A673 (cell line): Measurements from ENCODE around the gene DNAJC4. TPM values are rescaled to one million over a fixed set of nuclear protein-coding genes. Genes with fewer than 3 reads are reported as not detected.
A peak's percentile ranks its signal among the peaks of the same experiment; 100 is the strongest.

Experiments
- BruUV-seq: library from RNA; stranded (reverse); fragments of 400-500 nt; replicated peaks from 2 replicates; lab custom pipeline; 2021; lab: Mats Ljungman, UMichigan
- CTCF ChIA-PET: fragments of 300-600 bp; sonication (Branson Sonifier 250); formaldehyde crosslinking; loops from one replicate; lab custom pipeline; 2022; ENCODE audit warnings: antibody characterized with exemption; lab: Charles Lee
- POLR2A ChIA-PET: fragments of 300-600 bp; sonication (Branson Sonifier 250); formaldehyde crosslinking; loops from one replicate; lab custom pipeline; 2022; ENCODE audit warnings: antibody characterized with exemption; ENCODE audit not compliant: low non-redundant PET; lab: Charles Lee
- DNase-seq: peaks from one replicate; pipeline ENCODE4 v3.0.0-alpha.2; 2015; ENCODE audit warnings: low spot score
- H3K27ac ChIP-seq: fragments of 200-600 bp; sonication (generic); 2 replicates; pipeline ENCODE4 v1.5.1; 2016; ENCODE audit warnings: mixed run types, low read depth, mild to moderate bottlenecking, mixed read lengths, antibody characterized with exemption, low read length; ENCODE audit not compliant: poor library complexity, severe bottlenecking
- H3K27me3 ChIP-seq: fragments of 200-600 bp; sonication (generic); replicated peaks from 2 replicates; pipeline ENCODE4 v1.6.1; 2017; ENCODE audit warnings: mixed run types, low read depth, mild to moderate bottlenecking, mixed read lengths, antibody characterized with exemption, low read length; ENCODE audit not compliant: insufficient read depth, poor library complexity
- H3K36me3 ChIP-seq: fragments of 200-600 bp; sonication (generic); 2 replicates; pipeline ENCODE4 v1.6.1; 2016; ENCODE audit warnings: mixed run types, mild to moderate bottlenecking, mixed read lengths, antibody characterized with exemption, low read length; ENCODE audit not compliant: insufficient read depth, poor library complexity, severe bottlenecking
- H3K4me1 ChIP-seq: fragments of 200-600 bp; sonication (generic); 2 replicates; pipeline ENCODE4 v1.6.1; 2017; ENCODE audit warnings: mixed run types, mild to moderate bottlenecking, mixed read lengths, antibody characterized with exemption, low read length; ENCODE audit not compliant: insufficient read depth, poor library complexity, severe bottlenecking
- H3K4me3 ChIP-seq: fragments of 200-600 bp; sonication (generic); 2 replicates; pipeline ENCODE4 v1.5.1; 2016; ENCODE audit warnings: low read depth, mixed run types, mild to moderate bottlenecking, mixed read lengths, low read length; ENCODE audit not compliant: poor library complexity, severe bottlenecking
- H3K9me3 ChIP-seq: fragments of 200-600 bp; sonication (generic); 2 replicates; pipeline ENCODE4 v1.6.1; 2016; ENCODE audit warnings: mixed run types, low read depth, mild to moderate bottlenecking, mixed read lengths, antibody characterized with exemption, low read length; ENCODE audit not compliant: poor library complexity, severe bottlenecking
- EZH2 ChIP-seq: fragments of 200-600 bp; sonication (generic); IDR thresholded peaks from 2 replicates; pipeline ENCODE4 v1.6.1; 2017; ENCODE audit warnings: borderline replicate concordance, low read depth, mild to moderate bottlenecking, mixed read lengths, antibody characterized with exemption, low read length; ENCODE audit not compliant: poor library complexity, severe bottlenecking
- intact Hi-C: fragments of 100-400 bp; cut with micrococcal nuclease; formaldehyde crosslinking; loops from one replicate; pipeline ENCODE4 v1.10.0; 2022; ENCODE audit not compliant: unreplicated experiment
- total RNA-seq: library from RNA; stranded (reverse); gene quantifications from 2 replicates; pipeline ENCODE4 v1.2.3, GENCODE V29; 2021
- TF ChIP-seq, protein P1 (sequence below): fragments of 300-800, 200-600 bp; sonication (generic); conservative IDR thresholded peaks from 2 replicates; pipeline ENCODE4 v1.5.1; 2017; ENCODE audit warnings: low read depth, mild to moderate bottlenecking, antibody characterized with exemption, low read length, moderate library complexity, mixed read lengths

The DNAJC4 gene
- total RNA-seq, 1 experiment from 2014 or later = 20.2 TPM

DNA sequence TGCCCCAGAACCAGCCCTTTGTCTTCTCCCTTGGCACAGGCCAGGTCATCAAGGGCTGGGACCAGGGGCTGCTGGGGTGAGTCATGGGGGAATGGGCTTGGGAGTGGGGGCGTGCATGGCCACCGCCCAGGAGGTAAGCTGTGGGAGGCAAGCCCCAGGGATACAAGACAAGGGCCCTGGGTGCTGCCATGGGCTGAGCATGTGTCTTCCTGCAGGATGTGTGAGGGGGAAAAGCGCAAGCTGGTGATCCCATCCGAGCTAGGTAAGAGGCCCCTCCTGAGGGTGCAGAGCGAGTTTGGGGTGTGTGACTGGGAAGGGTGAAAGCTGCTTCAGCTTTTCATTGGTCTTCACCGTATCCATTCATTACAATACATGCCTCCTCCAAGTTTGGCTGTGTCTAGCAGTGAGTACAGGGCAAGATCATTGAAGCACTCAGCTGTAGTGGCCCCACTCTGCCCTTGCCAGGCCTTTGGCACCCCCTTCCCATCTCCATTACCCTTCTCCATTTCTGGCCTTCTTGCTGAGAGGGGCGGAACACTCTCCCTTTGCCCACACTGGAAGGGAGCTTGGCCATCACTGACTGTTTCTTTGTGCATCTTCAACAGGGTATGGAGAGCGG, 13.0 kb downstream of the DNAJC4 start:
- H3K36me3 ChIP-seq = peaks cover 16% of the 10 kb centered on the region
- no peaks in the 10 kb centered on the region for H3K9me3 ChIP-seq
- no peak for DNase-seq
- H3K4me3 ChIP-seq = no peak overlapping the region
- H3K4me1 ChIP-seq = peaks cover 16% of the 10 kb centered on the region
- ChIA-PET POLR2A (interaction anchor here (0.6 kb wide), 1 partner anchor 520 kb away, joined by 5 read pairs; no protein-coding TSS in a partner anchor), CTCF (no interaction called here)
- no peaks in the 10 kb centered on the region for H3K27me3 ChIP-seq
- TF ChIP-seq, protein P1, sequence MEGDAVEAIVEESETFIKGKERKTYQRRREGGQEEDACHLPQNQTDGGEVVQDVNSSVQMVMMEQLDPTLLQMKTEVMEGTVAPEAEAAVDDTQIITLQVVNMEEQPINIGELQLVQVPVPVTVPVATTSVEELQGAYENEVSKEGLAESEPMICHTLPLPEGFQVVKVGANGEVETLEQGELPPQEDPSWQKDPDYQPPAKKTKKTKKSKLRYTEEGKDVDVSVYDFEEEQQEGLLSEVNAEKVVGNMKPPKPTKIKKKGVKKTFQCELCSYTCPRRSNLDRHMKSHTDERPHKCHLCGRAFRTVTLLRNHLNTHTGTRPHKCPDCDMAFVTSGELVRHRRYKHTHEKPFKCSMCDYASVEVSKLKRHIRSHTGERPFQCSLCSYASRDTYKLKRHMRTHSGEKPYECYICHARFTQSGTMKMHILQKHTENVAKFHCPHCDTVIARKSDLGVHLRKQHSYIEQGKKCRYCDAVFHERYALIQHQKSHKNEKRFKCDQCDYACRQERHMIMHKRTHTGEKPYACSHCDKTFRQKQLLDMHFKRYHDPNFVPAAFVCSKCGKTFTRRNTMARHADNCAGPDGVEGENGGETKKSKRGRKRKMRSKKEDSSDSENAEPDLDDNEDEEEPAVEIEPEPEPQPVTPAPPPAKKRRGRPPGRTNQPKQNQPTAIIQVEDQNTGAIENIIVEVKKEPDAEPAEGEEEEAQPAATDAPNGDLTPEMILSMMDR = no peak
- no peak for TF ChIP-seq EZH2
- no TSS peak for BruUV-seq
- H3K27ac ChIP-seq = no peak overlapping the region
- intact Hi-C loops = no loop called here

DNA sequence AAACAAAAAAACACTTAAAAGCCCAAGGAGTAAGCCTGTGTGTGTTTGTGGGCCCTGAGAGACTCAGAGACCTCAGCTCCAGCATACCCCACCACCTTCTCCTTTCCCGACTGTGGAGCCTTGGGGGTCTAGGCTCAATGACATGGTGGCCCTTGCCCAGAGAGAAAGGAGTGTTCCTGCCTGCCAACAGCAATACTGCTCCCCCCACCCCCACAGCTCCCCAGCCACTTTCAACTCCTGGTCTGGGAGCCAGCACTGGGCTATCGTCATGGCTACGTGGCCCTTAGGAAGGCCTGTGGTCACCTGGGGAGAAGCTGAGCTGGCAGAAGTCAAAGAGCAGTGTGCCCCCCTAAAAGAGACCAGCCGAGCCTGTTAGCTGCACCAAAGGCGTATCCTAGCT, 13.8 kb downstream of the DNAJC4 start:
- DNase-seq = no peak
- Histone ChIP-seq H3K4me1 (peaks cover 16% of the 10 kb centered on the region), H3K27ac (no peak overlapping the region), H3K27me3 (no peaks in the 10 kb centered on the region), H3K36me3 (peaks cover 12% of the 10 kb centered on the region), H3K9me3 (no peaks in the 10 kb centered on the region), H3K4me3 (no peak overlapping the region)
- no peak for TF ChIP-seq EZH2
- TF ChIP-seq, protein P1 = no peak
- ChIA-PET CTCF (no interaction called here), POLR2A (interaction anchor here (0.6 kb wide), 1 partner anchor 520 kb away, joined by 5 read pairs; no protein-coding TSS in a partner anchor)
- intact Hi-C loops = no loop called here
- BruUV-seq = no TSS peak

DNA sequence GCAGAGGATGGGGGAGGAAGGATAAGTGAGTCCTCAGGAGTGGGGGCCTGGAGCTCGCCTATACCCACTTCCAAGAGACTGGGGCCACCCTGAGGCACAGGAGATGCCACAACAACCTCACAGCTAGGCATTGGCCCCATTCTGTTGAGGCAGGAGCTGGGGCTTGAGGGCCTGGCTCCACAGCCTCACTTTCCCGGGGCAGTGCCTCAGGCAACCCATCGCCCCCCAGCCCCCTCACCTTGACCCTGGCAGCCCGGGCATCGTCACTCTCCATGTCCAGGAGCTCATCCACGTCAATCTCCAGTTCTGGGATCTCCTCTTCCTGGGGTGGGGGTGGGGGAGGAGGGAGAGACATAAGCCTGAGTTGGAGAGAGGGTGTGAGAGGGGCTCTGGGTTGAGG, 14.6 kb downstream of the DNAJC4 start:
- H3K27me3 ChIP-seq = no peaks in the 10 kb centered on the region
- no TSS peak for BruUV-seq
- ChIA-PET POLR2A (interaction anchor here (0.7 kb wide), 2 partner anchors 59 to 1189 kb away, joined by 3 to 4 read pairs; partner anchors contain the start of gene STIP1), CTCF (interaction anchor here (1.6 kb wide), 1 partner anchor 40 kb away, joined by 3 read pairs; no protein-coding TSS in a partner anchor)
- H3K36me3 ChIP-seq = peaks cover 12% of the 10 kb centered on the region
- peaks cover 24% of the 10 kb centered on the region for H3K4me1 ChIP-seq
- intact Hi-C loops = loop anchor here (5.0 kb wide), 1 partner anchor 38 kb away; the partner anchor contains the start of gene FERMT3
- H3K9me3 ChIP-seq = no peaks in the 10 kb centered on the region
- H3K4me3 ChIP-seq = peak overlapping the region; percentile 99
- TF ChIP-seq EZH2 = no peak
- TF ChIP-seq, protein P1 = no peak
- peak overlapping the region; percentile 92 for H3K27ac ChIP-seq
- DNase-seq = no peak
